GM12872 (cell line): Measurements from ENCODE around the gene RAB21.

Experiments
- CTCF ChIP-seq: IDR thresholded peaks from 3 replicates; pipeline ENCODE4 v1.5.1; 2011; ENCODE audit warnings: low read depth, mild to moderate bottlenecking, low read length, moderate library complexity; ENCODE audit not compliant: insufficient read depth

RAB21 gene

GRCh38 chr12:71787580-71787979, 32.9 kb downstream of the RAB21 start:
- no peak for TF ChIP-seq CTCF

GRCh38 chr12:71790331-71790730, 35.7 kb downstream of the RAB21 start:
- TF ChIP-seq CTCF: no peak

- no peak for TF ChIP-seq CTCF
Measured at GRCh38 chr12:71791473-71792150, 36.9 kb downstream of the RAB21 start.

- no peak for TF ChIP-seq CTCF
Measured at GRCh38 chr12:71792599-71792998, 37.9 kb downstream of the RAB21 start.

- no peak for TF ChIP-seq CTCF
Measured at GRCh38 chr12:71795901-71796300, 41.2 kb downstream of the RAB21 start.

- no peak for TF ChIP-seq CTCF
Measured at GRCh38 chr12:71797531-71797930, 42.9 kb downstream of the RAB21 start.

- TF ChIP-seq CTCF: no peak
Measured at GRCh38 chr12:71799106-71799505, 44.4 kb downstream of the RAB21 start.
